Hepatocyte (in vitro differentiated cells): Measurements from ENCODE around the gene TEDC1. TPM values are rescaled to one million over a fixed set of nuclear protein-coding genes. Genes with fewer than 3 reads are reported as not detected.

Experiments used
- DNase-seq: peaks from one replicate; pipeline ENCODE4 v3.0.0-alpha.2; 2016; ENCODE audit warnings: low spot score
- H2AFZ ChIP-seq: fragments of 200-600 bp; sonication (generic); 2 replicates; pipeline ENCODE4 v1.6.0; 2016; ENCODE audit warnings: antibody characterized with exemption, mild to moderate bottlenecking
- H3K27ac ChIP-seq: fragments of 200-600 bp; sonication (generic); 2 replicates; pipeline ENCODE4 v1.5.1; 2016; ENCODE audit warnings: mild to moderate bottlenecking
- H3K27me3 ChIP-seq: fragments of 200-600 bp; sonication (generic); 2 replicates; pipeline ENCODE4 v1.6.1; 2016
- H3K36me3 ChIP-seq: fragments of 200-600 bp; sonication (generic); replicated peaks from 2 replicates; pipeline ENCODE4 v1.5.1; 2016; ENCODE audit warnings: low read depth; ENCODE audit not compliant: insufficient read depth
- H3K4me1 ChIP-seq: fragments of 200-600 bp; sonication (generic); 2 replicates; pipeline ENCODE4 v1.5.1; 2016; ENCODE audit warnings: mild to moderate bottlenecking, moderate library complexity; ENCODE audit not compliant: insufficient read depth
- H3K4me2 ChIP-seq: fragments of 200-600 bp; sonication (generic); 2 replicates; pipeline ENCODE4 v1.6.0; 2016
- H3K4me3 ChIP-seq: fragments of 200-600 bp; sonication (generic); 2 replicates; pipeline ENCODE4 v1.5.1; 2016; ENCODE audit warnings: mild to moderate bottlenecking
- H3K79me2 ChIP-seq: fragments of 200-600 bp; sonication (generic); 2 replicates; pipeline ENCODE4 v1.6.0; 2017; ENCODE audit warnings: mild to moderate bottlenecking
- H3K9me2 ChIP-seq: fragments of 200-600 bp; sonication (generic); replicated peaks from 2 replicates; pipeline ENCODE4 v1.6.0; 2017; ENCODE audit warnings: mild to moderate bottlenecking; ENCODE audit not compliant: insufficient read depth
- H3K9me3 ChIP-seq: fragments of 200-600 bp; sonication (generic); 2 replicates; pipeline ENCODE4 v1.5.1; 2016; ENCODE audit warnings: low read depth, mild to moderate bottlenecking
- H4K20me1 ChIP-seq: fragments of 200-600 bp; sonication (generic); 2 replicates; pipeline ENCODE4 v1.6.0; 2016; ENCODE audit warnings: mild to moderate bottlenecking; ENCODE audit not compliant: insufficient read depth, poor library complexity, severe bottlenecking
- CTCF ChIP-seq: fragments of 200-600 bp; sonication (generic); IDR thresholded peaks from 2 replicates; pipeline ENCODE4 v1.5.1; 2016; ENCODE audit warnings: antibody characterized with exemption, mild to moderate bottlenecking; ENCODE audit not compliant: poor library complexity
- EZH2 ChIP-seq: fragments of 200-600 bp; sonication (generic); IDR thresholded peaks from 2 replicates; pipeline ENCODE4 v1.6.1; 2016; ENCODE audit warnings: antibody characterized with exemption, mild to moderate bottlenecking, borderline replicate concordance
- EZH2phosphoT487 ChIP-seq: fragments of 200-600 bp; sonication (generic); IDR thresholded peaks from one replicate; pipeline ENCODE4 v1.6.1; 2018; ENCODE audit warnings: antibody characterized with exemption, mild to moderate bottlenecking, low read depth, moderate library complexity; ENCODE audit not compliant: unreplicated experiment, severe bottlenecking
- WGBS: methylation state at CpG from one replicate; pipeline ENCODE4 v1.1.6; 2016; ENCODE audit warnings: low lambda C conversion rate; ENCODE audit errors: missing lambda C conversion rate; 5-methylcytosine and 5-hydroxymethylcytosine counted together
- polyA plus RNA-seq: library from polyadenylated mRNA; unstranded; fragments of >200 nt; fragmentation: Nextera tagmentation; extraction: Ambion mirVana; gene quantifications from 2 replicates; pipeline ENCODE4 v1.2.1, GENCODE V29; 2016
- total RNA-seq: library from RNA; depleted of rRNA; stranded (reverse); fragments of >200 nt; gene quantifications from 2 replicates; pipeline ENCODE4 v1.2.3, GENCODE V29; 2014

Gene TEDC1
- total and polyA plus RNA-seq, 2 experiments from 2014 or later = 3.9 to 4.9 TPM

DNA sequence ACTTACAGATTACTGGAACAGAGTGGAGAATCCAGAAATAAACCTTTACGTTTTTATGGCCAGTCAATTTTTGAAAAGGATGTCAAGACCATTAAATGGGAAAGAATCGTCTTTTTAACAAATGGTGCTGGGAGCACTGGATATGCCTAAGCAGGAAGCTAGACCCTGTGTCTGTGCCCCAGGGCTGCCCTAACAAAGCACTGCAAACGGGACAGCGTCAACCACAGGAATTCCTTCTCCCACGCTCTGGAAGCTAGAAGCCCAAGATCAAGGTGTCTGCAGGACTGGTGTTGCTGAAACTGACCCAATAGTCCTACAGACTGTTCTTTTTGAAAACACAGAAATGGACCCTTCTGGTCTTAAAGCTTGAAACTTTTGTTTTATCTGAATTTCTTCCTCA lies 26.1 kb downstream of the TEDC1 start:
- no peak for TF ChIP-seq CTCF
- no peak for TF ChIP-seq EZH2phosphoT487
- no peak for TF ChIP-seq EZH2
- Histone ChIP-seq H3K9me2 (no peaks in the 10 kb centered on the region), H3K4me3 (no peak overlapping the region), H3K9me3 (no peaks in the 10 kb centered on the region), H3K4me2 (no peak overlapping the region), H3K36me3 (no peaks in the 10 kb centered on the region), H3K79me2 (no peaks in the 10 kb centered on the region), H3K27ac (no peak overlapping the region), H2AFZ (no peak overlapping the region), H3K4me1 (no peaks in the 10 kb centered on the region), H3K27me3 (no peaks in the 10 kb centered on the region), H4K20me1 (no peaks in the 10 kb centered on the region)
- no peak for DNase-seq
- 64% methylated on average over 5 of the region's 5 CpGs for WGBS

DNA sequence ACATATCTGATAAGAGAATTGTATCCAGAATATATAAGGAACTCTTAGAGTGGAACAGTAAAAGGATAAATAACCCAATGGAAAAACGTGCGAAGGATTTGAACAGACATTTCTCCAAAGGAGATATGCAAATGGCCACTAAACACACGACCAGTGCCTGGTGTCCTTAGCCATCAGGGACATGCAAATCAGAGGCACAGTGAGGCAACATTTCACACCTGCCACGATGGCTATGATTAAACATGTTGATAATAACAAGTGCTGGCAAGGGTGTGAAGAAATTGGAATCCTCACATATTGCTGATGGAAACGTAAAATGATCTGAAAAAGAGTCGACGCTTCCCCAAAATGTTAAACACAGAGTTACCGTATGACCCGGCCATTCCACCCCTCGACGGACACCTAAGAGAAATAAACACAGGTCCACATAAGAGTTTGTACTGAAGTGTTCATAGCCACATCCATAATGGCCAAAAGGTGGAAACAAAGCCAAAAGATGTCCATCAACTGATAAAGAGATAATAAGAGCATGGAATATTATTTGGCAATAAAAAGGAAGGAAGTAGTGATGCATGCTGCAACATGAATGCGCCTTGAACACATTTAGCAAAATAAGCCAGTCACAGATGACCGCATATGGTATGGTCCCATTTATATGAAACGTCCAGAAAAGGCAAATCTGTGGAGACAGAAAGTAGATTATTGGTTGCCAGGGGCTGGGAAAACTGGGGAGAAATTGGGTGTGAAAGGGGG lies 29.1 kb downstream of the TEDC1 start:
- H4K20me1 ChIP-seq = no peaks in the 10 kb centered on the region
- no peaks in the 10 kb centered on the region for H3K9me3 ChIP-seq
- H3K79me2 ChIP-seq = no peaks in the 10 kb centered on the region
- H3K9me2 ChIP-seq = no peaks in the 10 kb centered on the region
- H3K4me3 ChIP-seq = no peak overlapping the region
- TF ChIP-seq EZH2phosphoT487 (no peak), CTCF (no peak), EZH2 (no peak)
- no peak overlapping the region for H3K4me2 ChIP-seq
- H3K27me3 ChIP-seq = no peaks in the 10 kb centered on the region
- H3K36me3 ChIP-seq = no peaks in the 10 kb centered on the region
- H2AFZ ChIP-seq = no peak overlapping the region
- 78% methylated on average over 14 of the region's 14 CpGs for WGBS
- H3K4me1 ChIP-seq = no peaks in the 10 kb centered on the region
- DNase-seq = no peak
- no peak overlapping the region for H3K27ac ChIP-seq

- Histone ChIP-seq H3K4me3 (no peak overlapping the region), H4K20me1 (no peaks in the 10 kb centered on the region), H3K27ac (no peak overlapping the region), H3K4me2 (no peak overlapping the region), H3K79me2 (no peaks in the 10 kb centered on the region), H2AFZ (no peak overlapping the region), H3K9me3 (no peaks in the 10 kb centered on the region), H3K27me3 (no peaks in the 10 kb centered on the region), H3K36me3 (no peaks in the 10 kb centered on the region), H3K9me2 (no peaks in the 10 kb centered on the region), H3K4me1 (no peaks in the 10 kb centered on the region)
- TF ChIP-seq CTCF = no peak
- no peak for TF ChIP-seq EZH2
- TF ChIP-seq EZH2phosphoT487 = no peak
- DNase-seq = no peak
- WGBS = 92% methylated on average over 9 of the region's 9 CpGs
These were observed 34.3 kb downstream of the TEDC1 start for GRCh38 chr14:105525326-105525725.
